LNCAP (cell line): Measurements from ENCODE around the gene ZCCHC14.

Experiments used
- CTCF ChIP-seq: fragments of 450-650 bp; IDR thresholded peaks from 2 replicates; pipeline ENCODE4 v1.5.1; 2017; ENCODE audit warnings: mild to moderate bottlenecking

The ZCCHC14 gene

GRCh38 chr16:87365021-87365713, 127.7 kb downstream of the ZCCHC14 start:
- TF ChIP-seq CTCF = no peak

- TF ChIP-seq CTCF = no peak
Measured at GRCh38 chr16:87363771-87364455, 128.9 kb downstream of the ZCCHC14 start.

GRCh38 chr16:87361916-87362619, 130.8 kb downstream of the ZCCHC14 start:
- no peak for TF ChIP-seq CTCF

GRCh38 chr16:87360862-87361610, 131.8 kb downstream of the ZCCHC14 start:
- TF ChIP-seq CTCF = no peak

- no peak for TF ChIP-seq CTCF
Measured at GRCh38 chr16:87359121-87359520, 133.7 kb downstream of the ZCCHC14 start.

GRCh38 chr16:87358696-87359095, 134.1 kb downstream of the ZCCHC14 start:
- no peak for TF ChIP-seq CTCF

- TF ChIP-seq CTCF = no peak
Measured at GRCh38 chr16:87358250-87358649, 134.6 kb downstream of the ZCCHC14 start.
